Gastroesophageal sphincter (tissue), 4 donors: ENCODE results near the gene KCNIP4. TPM values are rescaled to one million over a fixed set of nuclear protein-coding genes. Genes with fewer than 3 reads are reported as not detected.

Experiments
- ATAC-seq: fragments of 150-250 bp; one replicate; pipeline ENCODE4 v1.9.1; 2016; ENCODE audit warnings: mild to moderate bottlenecking, moderate library complexity
- H3K27ac ChIP-seq, 4 donors: fragments of 200-600 bp; sonication (generic) in 3 of 4; 1 replicate in 3 of 4; 2 replicates in 1 of 4; pipeline ENCODE4 v1.5.1; 2016 to 2019
- H3K27me3 ChIP-seq: fragments of 200-600 bp; sonication (generic); one replicate; pipeline ENCODE4 v1.5.1; 2019
- H3K36me3 ChIP-seq, 2 donors: fragments of 200-600 bp; sonication (generic); one replicate each; pipeline ENCODE4 v1.5.1; 2019; ENCODE audit warnings: control low read depth in 1 of 2
- H3K4me1 ChIP-seq, 3 donors: fragments of 200-600 bp; sonication (generic); 1 replicate in 2 of 3; 2 replicates in 1 of 3; pipeline ENCODE4 v1.5.1; 2016 to 2019; ENCODE audit warnings: control low read depth in 2 of 3
- H3K4me3 ChIP-seq, 2 donors: fragments of 200-600 bp; sonication (generic); one replicate each; pipeline ENCODE4 v1.5.1; 2019; ENCODE audit warnings: mild to moderate bottlenecking in 1 of 2, moderate library complexity in 1 of 2
- H3K9me3 ChIP-seq, 3 donors: fragments of 200-600 bp; sonication (generic); one replicate each; pipeline ENCODE4 v1.5.1; 2017 to 2019; ENCODE audit warnings: control low read depth in 2 of 3
- CTCF ChIP-seq, 4 experiments: fragments of 200-600 bp in 2 of 4; fragments of 450-650 bp in 2 of 4; sonication (generic) in 1 of 4; IDR thresholded peaks; one replicate each; pipeline ENCODE4 v1.5.1; 2017 to 2019; ENCODE audit warnings: antibody characterized with exemption in 4 of 4, mild to moderate bottlenecking in 2 of 4, moderate library complexity in 2 of 4
- EP300 ChIP-seq: sonication (generic); formaldehyde crosslinking; IDR thresholded peaks from one replicate; pipeline ENCODE4 v1.6.1; 2017; ENCODE audit warnings: antibody characterized with exemption, mild to moderate bottlenecking
- POLR2A ChIP-seq, 2 donors: fragments of 450-650 bp; IDR thresholded peaks; one replicate each; pipeline ENCODE4 v1.6.1; 2017; ENCODE audit warnings: antibody characterized with exemption in 2 of 2, mild to moderate bottlenecking in 2 of 2, moderate library complexity in 1 of 2
- POLR2AphosphoS5 ChIP-seq: sonication (generic); formaldehyde crosslinking; IDR thresholded peaks from one replicate; pipeline ENCODE4 v1.6.1; 2017; ENCODE audit warnings: antibody characterized with exemption
- WGBS, 2 donors: methylation state at CpG; one replicate each; pipeline ENCODE4 v1.1.5; 2018; ENCODE audit warnings: low coverage in 1 of 2; 5-methylcytosine and 5-hydroxymethylcytosine counted together
- total RNA-seq, 4 donors: library from RNA; depleted of rRNA; stranded (reverse); fragments of >200 nt; gene quantifications; one replicate each; pipeline ENCODE4 v1.1.0, GENCODE V29; 2016

KCNIP4 gene
- total RNA-seq, 4 donors from 2014 or later = 0.23 to 0.59 (median 0.54) TPM; not detected in 1

- H3K4me3 ChIP-seq = no peak overlapping the region
- no peak for ATAC-seq
- TF ChIP-seq CTCF (IDR thresholded peaks at IDR 0.05) (no peak), POLR2A (IDR thresholded peaks at IDR 0.05) (no peak), EP300 (no peak), POLR2AphosphoS5 (no peak)
- H3K27me3 ChIP-seq = no peaks in the 10 kb centered on the region
- no peak overlapping the region for H3K27ac ChIP-seq
- H3K36me3 ChIP-seq = no peaks in the 10 kb centered on the region
- no peaks in the 10 kb centered on the region for H3K4me1 ChIP-seq
- H3K9me3 ChIP-seq = no peaks in the 10 kb centered on the region
- 64 to 80% methylated on average over 1 of the region's 1 CpG for WGBS, 2 donors
Observed at GRCh38 chr4:21454831-21455230, 493.7 kb downstream of the KCNIP4 start.

- H3K36me3 ChIP-seq = no peaks in the 10 kb centered on the region
- no peaks in the 10 kb centered on the region for H3K27me3 ChIP-seq
- WGBS, 2 donors = 65 to 70% methylated on average over 4 of the region's 4 CpGs
- no peak overlapping the region for H3K4me3 ChIP-seq
- H3K9me3 ChIP-seq = no peaks in the 10 kb centered on the region
- H3K4me1 ChIP-seq = no peaks in the 10 kb centered on the region
- H3K27ac ChIP-seq = no peak overlapping the region
- TF ChIP-seq EP300 (no peak), CTCF (IDR thresholded peaks at IDR 0.05) (no peak), POLR2AphosphoS5 (no peak), POLR2A (IDR thresholded peaks at IDR 0.05) (no peak)
- ATAC-seq = no peak
Observed at GRCh38 chr4:21454201-21454600, 494.4 kb downstream of the KCNIP4 start.

GRCh38 chr4:21452931-21453330 is 495.6 kb downstream of the KCNIP4 start:
- Histone ChIP-seq H3K27me3 (no peaks in the 10 kb centered on the region), H3K4me1 (no peaks in the 10 kb centered on the region), H3K9me3 (no peaks in the 10 kb centered on the region), H3K36me3 (no peaks in the 10 kb centered on the region), H3K4me3 (no peak overlapping the region), H3K27ac (no peak overlapping the region)
- no peak for ATAC-seq
- no peak for TF ChIP-seq POLR2A (IDR thresholded peaks at IDR 0.05)
- TF ChIP-seq EP300 = no peak
- no peak for TF ChIP-seq POLR2AphosphoS5
- no peak for TF ChIP-seq CTCF (IDR thresholded peaks at IDR 0.05)

DNA sequence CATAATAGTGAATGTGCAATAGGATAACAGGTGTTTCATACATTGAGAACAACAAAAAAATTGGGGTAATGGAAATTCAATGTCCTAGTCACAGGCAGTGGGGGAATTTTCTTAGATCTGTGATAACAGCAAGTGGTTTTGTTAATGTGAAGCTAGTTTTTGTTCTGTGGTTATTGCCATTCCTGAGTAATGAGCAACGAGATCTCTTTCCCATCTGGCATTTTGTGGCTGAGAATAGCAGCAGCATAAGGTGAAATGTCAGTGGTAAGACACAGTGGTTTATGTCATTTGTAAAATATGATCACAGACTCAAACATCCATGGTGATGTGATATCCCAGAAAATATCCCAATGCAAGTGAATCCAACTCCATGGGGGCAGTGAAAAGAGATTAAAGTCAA is 497.5 kb downstream of the KCNIP4 start:
- no peak overlapping the region for H3K4me3 ChIP-seq
- WGBS, 2 donors = 12 to 63% methylated on average over 1 of the region's 1 CpG
- TF ChIP-seq CTCF (IDR thresholded peaks at IDR 0.05) (no peak), POLR2A (IDR thresholded peaks at IDR 0.05) (no peak), EP300 (no peak), POLR2AphosphoS5 (no peak)
- H3K27ac ChIP-seq = no peak overlapping the region
- ATAC-seq = no peak
- no peaks in the 10 kb centered on the region for H3K9me3 ChIP-seq
- H3K27me3 ChIP-seq = no peaks in the 10 kb centered on the region
- no peaks in the 10 kb centered on the region for H3K4me1 ChIP-seq
- no peaks in the 10 kb centered on the region for H3K36me3 ChIP-seq

- no peaks in the 10 kb centered on the region for H3K4me1 ChIP-seq
- H3K9me3 ChIP-seq = no peaks in the 10 kb centered on the region
- no peak for ATAC-seq
- no peak for TF ChIP-seq POLR2A (IDR thresholded peaks at IDR 0.05)
- TF ChIP-seq POLR2AphosphoS5 = no peak
- TF ChIP-seq EP300 = no peak
- no peak for TF ChIP-seq CTCF (IDR thresholded peaks at IDR 0.05)
- H3K27me3 ChIP-seq = no peaks in the 10 kb centered on the region
- no peak overlapping the region for H3K4me3 ChIP-seq
- H3K27ac ChIP-seq = no peak overlapping the region
- H3K36me3 ChIP-seq = no peaks in the 10 kb centered on the region
- 43 to 84% methylated on average over 4 of the region's 4 CpGs for WGBS, 2 donors
Observed at GRCh38 chr4:21450331-21450730, 498.2 kb downstream of the KCNIP4 start.
